OCI-LY3 (cell line): Measurements from ENCODE around the gene PLAAT2.

Source experiments
- EZH2phosphoT487 ChIP-seq: fragments of 200-600 bp; shearing (Covaris generic); IDR thresholded peaks from 2 replicates; pipeline ENCODE4 v1.6.1; 2018; ENCODE audit warnings: antibody characterized with exemption, mixed run types, low read depth
- TF ChIP-seq, protein P1 (sequence below): fragments of 200-600, 300-600 bp; sonication (generic); IDR thresholded peaks from 2 replicates; pipeline ENCODE4 v1.5.1; 2014; ENCODE audit warnings: antibody characterized with exemption, low read length, low read depth

DNA sequence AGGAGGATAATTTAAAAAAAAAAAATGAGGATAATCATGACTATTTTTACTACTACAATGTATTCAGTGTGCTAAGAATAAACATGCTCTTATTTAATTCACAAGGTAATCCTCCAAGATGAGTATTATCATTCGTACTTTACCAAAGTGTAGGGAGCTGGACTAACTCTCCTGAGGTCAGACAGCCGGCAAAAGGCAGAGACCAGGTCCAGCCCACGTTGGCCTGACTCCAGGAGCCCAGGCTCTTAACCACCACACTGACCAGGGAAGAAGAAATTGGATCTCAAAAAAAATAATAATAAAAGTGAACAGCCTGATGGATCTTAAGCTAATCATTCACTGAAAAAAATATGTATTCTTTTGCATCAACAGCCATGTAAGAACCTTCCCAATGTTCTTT lies 25.8 kb upstream of the PLAAT2 start:
- TF ChIP-seq, protein P1, sequence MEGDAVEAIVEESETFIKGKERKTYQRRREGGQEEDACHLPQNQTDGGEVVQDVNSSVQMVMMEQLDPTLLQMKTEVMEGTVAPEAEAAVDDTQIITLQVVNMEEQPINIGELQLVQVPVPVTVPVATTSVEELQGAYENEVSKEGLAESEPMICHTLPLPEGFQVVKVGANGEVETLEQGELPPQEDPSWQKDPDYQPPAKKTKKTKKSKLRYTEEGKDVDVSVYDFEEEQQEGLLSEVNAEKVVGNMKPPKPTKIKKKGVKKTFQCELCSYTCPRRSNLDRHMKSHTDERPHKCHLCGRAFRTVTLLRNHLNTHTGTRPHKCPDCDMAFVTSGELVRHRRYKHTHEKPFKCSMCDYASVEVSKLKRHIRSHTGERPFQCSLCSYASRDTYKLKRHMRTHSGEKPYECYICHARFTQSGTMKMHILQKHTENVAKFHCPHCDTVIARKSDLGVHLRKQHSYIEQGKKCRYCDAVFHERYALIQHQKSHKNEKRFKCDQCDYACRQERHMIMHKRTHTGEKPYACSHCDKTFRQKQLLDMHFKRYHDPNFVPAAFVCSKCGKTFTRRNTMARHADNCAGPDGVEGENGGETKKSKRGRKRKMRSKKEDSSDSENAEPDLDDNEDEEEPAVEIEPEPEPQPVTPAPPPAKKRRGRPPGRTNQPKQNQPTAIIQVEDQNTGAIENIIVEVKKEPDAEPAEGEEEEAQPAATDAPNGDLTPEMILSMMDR, result no peak
- no peak for TF ChIP-seq EZH2phosphoT487
